Right ventricle myocardium inferior (tissue), 1 donor: ENCODE data around the gene LDLRAD3. TPM values are rescaled to one million over a fixed set of nuclear protein-coding genes. Genes with fewer than 3 reads are reported as not detected.
"Not testable (repeated sequence)": the region's sequence is repeated elsewhere in the genome, so short reads cannot be mapped to it uniquely, and the experiment has no call there.

Experiments used
- ATAC-seq: fragments of 200-7000 bp; cut with Tn5 transposase; one replicate; pipeline ENCODE4 v1.9.1; 2020; ENCODE audit warnings: mild to moderate bottlenecking, moderate library complexity
- DNase-seq: peaks from one replicate; pipeline ENCODE4 v3.0.0; 2021; ENCODE audit errors: missing footprints
- intact Hi-C: fragments of 100-400 bp; cut with DNase I; formaldehyde crosslinking; loops from one replicate; pipeline ENCODE4 v1.11.0; 2022
- long read RNA-seq: library from polyadenylated mRNA; unstranded; transcript quantifications from one replicate; pipeline ENCODE4 v2.0.0, GENCODE V29; 2021
- total RNA-seq: library from RNA; stranded (reverse); fragmentation: NEBNext Ultra II Directional; extraction: Animal tissue kit (Norgen Biotek cat#: 25700); gene quantifications from one replicate; pipeline ENCODE4 v1.2.1, GENCODE V29; 2021
- donor health status: DM: no; HTN: yes; CAD: no; lungs with severe emphysema.

The LDLRAD3 gene, protein sequence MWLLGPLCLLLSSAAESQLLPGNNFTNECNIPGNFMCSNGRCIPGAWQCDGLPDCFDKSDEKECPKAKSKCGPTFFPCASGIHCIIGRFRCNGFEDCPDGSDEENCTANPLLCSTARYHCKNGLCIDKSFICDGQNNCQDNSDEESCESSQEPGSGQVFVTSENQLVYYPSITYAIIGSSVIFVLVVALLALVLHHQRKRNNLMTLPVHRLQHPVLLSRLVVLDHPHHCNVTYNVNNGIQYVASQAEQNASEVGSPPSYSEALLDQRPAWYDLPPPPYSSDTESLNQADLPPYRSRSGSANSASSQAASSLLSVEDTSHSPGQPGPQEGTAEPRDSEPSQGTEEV
- 1.7 TPM for total RNA-seq
- long read RNA-seq, partial matches to known transcripts: 0 of 1 reads
- long read RNA-seq, other reads (novel, unspliced or antisense): 1 of 1 reads

- DNase-seq (peak; percentile 90), ATAC-seq (peak; percentile 95)
- intact Hi-C loops: loop anchor here (5.0 kb wide), 1 partner anchor 282 kb away; the partner anchor contains the start of gene TRIM44
Observed at GRCh38 chr11:35943713-35944502, at the start of gene LDLRAD3. Gene LDLRAD3, plus strand, starts transcription at chr11:35944062. Its CDS starts 37 bp downstream, at chr11:35944099.

DNA sequence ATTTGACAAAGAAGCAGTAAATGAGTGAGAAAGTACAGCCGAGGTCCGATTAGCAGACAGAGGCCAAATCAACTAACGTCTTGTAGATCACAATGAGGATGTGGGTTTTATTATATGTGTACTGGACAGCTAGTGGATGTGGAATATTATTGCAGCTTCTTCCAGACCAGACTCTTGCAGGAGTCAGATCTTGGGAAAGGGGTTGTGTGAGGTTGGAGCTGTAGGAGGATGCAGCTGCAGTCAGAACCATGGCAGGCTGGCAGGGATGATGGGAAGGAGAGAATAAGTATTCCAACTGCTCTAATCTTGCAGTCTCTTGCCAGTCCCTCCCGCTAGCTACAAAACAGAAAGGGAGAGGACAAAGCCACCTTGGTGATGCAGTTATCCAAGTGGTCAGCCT is 46.8 kb upstream of the LDLRAD3 start:
- no peak for DNase-seq
- ATAC-seq: no peak
- intact Hi-C loops: no loop called here

DNA sequence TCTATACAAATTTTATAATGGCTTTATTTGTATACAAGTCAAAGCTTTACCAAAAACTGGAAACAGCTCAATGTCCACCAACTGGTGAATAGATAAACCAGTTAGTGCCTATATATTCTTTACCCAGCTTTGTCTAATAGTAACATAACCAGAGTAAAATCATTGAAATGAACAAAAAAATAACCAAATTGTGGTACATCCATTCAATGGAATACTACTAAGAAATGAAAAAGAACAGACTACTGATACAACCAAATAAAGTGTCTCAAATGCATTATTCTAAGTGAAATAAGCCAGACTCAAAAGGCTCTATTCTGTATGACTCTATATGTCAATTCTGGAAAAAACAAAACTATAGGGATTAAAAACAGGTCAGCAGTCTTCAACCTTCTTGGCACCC is 40.9 kb upstream of the LDLRAD3 start:
- ATAC-seq: no peak
- intact Hi-C loops: no loop called here
- DNase-seq: no peak

- ATAC-seq: peak; percentile 56
- intact Hi-C loops: no loop called here
Observed at GRCh38 chr11:35905646-35906276, 38.1 kb upstream of the LDLRAD3 start.

DNA sequence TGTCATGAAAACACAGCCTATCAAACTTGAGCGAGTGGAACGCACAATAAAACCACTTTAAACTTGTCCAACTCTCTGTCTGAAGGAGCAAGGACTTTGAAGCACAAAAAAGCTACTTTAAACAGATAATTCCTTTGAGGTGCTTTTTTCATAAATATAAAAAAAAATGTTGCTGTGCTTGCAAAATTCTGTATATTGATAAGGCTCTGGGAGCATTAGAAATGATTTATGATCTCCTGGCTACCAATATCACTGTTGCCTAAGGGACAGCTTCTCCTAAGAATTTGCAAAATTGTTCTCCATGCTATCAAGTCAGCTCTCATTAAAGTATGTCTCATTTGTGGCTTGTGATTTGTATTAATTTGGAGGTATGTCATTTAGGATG is 37.6 kb upstream of the LDLRAD3 start:
- intact Hi-C loops: no loop called here
- no peak for ATAC-seq
- DNase-seq: no peak

More at GRCh38 chr11:35905646-35906276, 38.1 kb upstream of the LDLRAD3 start:
- DNase-seq: no peak

DNA sequence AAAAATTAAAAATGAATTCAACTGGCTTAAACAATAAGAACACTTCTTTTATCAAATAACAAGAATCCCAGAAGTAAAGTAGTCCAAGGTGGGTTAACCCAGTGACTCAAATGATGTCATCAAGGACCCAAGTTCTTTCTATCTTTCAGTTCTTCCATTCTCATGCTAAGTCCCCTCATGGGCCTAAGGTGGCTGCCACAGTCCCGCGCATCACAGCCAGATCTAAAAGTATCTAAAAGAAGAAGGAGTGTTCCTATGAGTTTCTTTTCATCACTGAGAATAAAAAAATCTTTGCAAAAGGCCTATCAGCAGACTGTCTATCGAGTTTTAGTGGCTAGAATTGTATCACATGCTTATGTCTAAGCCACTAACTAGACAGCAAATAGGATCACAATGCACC is 37.2 kb upstream of the LDLRAD3 start:
- ATAC-seq: no peak
- intact Hi-C loops: no loop called here

GRCh38 chr11:35907648-35908431 is 36.0 kb upstream of the LDLRAD3 start:
- ATAC-seq: no peak
- no peak for DNase-seq
- intact Hi-C loops: no loop called here

More for the DNA sequence above, 37.2 kb upstream of the LDLRAD3 start:
- no peak for DNase-seq

- not testable (repeated sequence) for ATAC-seq
Observed at GRCh38 chr11:35908432-35908771, 35.5 kb upstream of the LDLRAD3 start.

GRCh38 chr11:35909511-35910265 is 34.2 kb upstream of the LDLRAD3 start:
- ATAC-seq (no peak), DNase-seq (no peak)
- intact Hi-C loops: no loop called here

More at GRCh38 chr11:35908432-35908771, 35.5 kb upstream of the LDLRAD3 start:
- DNase-seq, intact Hi-C loops: not testable (repeated sequence)

DNA sequence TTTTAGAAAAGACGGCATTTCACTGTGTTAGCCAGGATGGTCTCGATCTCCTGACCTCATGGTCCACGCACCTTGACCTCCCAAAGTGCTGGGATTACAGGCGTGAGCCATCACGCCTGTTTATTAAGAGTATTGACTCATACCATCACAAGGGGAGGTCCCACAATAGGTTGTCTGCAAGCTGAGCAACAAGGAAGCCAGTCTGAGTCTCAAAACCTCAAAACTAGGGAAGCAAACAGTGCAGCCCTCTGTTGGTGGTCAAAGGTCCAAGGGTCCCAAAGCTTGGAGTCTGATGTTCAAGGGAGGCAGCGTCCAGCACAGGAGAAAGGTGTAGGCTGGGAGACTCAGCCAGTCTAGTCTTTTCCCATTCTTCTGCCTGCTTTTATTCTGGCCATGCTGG is 32.8 kb upstream of the LDLRAD3 start:
- ATAC-seq (no peak), DNase-seq (no peak)
- intact Hi-C loops: no loop called here

DNA sequence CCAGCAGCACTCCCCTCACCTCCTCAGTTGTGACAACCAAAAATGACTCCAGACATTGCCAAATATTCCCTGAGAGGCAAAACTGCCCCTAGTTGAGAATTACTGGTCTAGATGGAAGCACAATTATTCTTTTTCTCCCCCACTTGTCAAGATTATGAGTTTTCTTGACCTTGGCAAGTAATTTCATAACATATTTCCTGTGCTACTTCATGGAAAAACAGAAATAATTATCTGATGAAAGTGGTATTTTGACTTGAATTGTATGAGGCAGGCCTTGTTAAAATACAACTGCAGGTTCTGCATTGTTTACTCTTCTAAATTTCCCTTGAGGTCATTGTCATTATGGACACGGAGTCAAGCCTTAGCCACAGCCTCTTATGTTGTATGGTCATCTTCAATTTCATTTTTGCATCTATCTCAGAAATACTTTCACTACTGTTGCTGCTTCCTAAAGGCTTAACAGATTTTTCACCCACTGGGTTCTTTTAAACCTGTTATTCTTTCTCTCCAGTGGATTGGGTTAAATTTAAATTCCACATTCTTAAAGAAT is 32.2 kb upstream of the LDLRAD3 start:
- no peak for DNase-seq
- intact Hi-C loops: no loop called here
- ATAC-seq: no peak

DNA sequence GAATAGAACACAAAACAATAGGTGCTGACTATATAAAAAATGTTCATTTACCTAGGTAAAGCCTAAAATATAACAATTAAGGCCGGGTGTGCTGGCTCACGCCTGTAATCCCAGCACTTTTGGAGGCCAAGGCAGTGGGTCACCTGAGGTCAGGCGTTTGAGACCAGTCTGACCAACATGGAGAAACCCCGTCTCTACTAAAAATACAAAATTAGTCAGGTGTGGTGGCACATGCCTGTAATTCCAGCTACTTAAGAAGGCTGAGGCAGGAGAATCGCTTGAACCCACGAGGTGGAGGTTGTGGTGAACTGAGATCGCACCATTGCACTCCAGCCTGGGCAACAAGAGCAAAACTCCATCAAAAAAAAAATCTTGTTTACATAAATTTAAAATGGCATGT is 31.4 kb upstream of the LDLRAD3 start:
- intact Hi-C loops, ATAC-seq, DNase-seq: not testable (repeated sequence)

DNA sequence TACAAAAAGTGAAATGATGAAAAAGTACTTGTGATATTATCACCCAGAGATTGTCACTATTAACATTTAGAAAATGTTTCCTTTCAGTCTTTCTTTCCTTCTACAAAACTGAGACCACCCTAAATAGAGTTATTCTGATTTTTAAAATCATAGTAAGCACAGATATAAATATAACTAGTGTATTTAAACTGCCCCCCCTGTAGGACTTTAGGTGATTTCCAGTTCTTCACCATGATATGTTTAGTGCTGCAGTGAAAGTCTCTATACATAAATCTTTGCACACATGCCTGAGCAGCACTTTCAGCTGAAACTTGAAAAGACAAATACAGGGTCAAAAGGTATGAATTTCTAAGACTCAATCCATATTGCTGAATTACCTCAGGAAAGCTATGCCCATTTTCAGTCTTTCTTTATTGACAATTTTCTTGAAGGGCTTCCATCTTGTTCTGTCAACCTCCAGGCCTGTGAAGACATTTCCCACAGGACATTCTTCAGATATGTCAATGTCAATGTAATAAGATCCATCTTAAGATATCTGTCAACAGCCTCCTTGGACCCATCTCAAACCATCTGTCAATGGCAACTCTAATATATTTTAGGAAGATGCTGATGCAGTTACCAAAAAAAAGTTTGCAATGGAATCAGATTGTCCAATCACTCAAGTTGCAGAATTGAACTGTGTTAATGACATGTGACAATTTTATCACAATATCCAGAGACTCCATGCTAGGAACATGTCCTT is 30.8 kb upstream of the LDLRAD3 start:
- DNase-seq (no peak), ATAC-seq (no peak)
- intact Hi-C loops: no loop called here

- ATAC-seq: no peak
- intact Hi-C loops: no loop called here
- DNase-seq: no peak
Observed at GRCh38 chr11:35914816-35915215, 29.0 kb upstream of the LDLRAD3 start.

DNA sequence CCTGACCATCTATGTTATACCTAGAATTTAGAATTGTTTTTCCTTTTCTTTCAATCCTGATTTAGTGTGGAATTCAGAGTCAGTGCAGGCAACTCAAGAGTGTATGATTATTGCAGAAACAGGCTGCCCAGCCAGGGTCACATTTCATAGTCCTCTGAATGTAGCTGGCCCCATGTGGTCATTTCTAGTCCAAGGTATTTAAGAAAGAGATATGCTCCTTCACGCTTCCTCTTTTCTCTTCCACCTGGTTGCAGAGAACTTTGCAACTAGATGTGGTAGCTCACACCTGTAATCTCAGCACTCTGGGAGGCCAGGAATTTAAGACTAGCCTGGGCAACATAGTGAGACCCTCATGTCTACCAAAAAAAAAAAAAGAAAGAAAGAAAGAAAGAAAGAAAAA is 27.6 kb upstream of the LDLRAD3 start:
- intact Hi-C loops: no loop called here
- ATAC-seq (no peak), DNase-seq (no peak)

DNA sequence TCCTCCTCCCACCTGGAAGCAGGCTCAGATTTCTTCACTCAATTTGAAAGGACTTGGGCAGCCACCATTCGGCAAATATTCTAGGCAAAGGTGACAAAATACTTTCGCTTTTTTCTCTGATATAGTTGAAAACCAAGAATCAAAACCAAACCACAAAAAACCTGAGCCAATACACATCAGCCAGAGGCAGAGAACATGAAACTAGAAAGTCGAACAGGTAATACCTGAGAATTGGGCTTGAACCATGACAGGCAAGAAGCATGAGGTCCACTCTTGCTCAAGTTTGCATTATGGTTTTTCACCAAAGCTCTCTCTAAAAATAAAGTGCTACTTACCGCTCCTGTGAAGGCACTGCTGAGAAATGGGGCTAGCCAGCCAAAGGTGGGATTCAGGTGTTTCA is 26.2 kb upstream of the LDLRAD3 start:
- DNase-seq: no peak
- intact Hi-C loops: no loop called here
- no peak for ATAC-seq

- no peak for DNase-seq
- ATAC-seq: no peak
- intact Hi-C loops: no loop called here
Observed at GRCh38 chr11:35918716-35919115, 25.1 kb upstream of the LDLRAD3 start.
